ENCODE data around the gene KCNK4.

DNA sequence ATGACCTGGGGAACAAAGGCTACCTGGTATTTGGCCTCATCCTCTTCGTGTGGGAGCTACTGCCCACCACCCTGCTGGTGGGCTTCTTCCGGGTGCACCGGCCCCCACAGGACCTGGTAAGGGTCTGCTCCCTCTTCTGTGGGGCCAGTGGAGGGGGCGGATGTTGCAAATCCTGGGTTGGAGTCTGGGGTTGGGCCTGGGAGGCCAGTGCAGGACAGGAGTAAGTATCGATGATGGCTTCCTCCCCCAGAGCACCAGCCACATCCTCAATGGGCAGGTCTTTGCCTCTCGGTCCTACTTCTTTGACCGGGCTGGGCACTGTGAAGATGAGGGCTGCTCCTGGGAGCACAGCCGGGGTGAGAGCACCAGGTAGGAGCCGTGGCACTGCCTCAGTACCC, 2.8 kb upstream of the KCNK4 start:
- TF ChIP-seq SIN3A (IDR thresholded peaks at IDR 0.05; ENCODE audit: borderline replicate concordance, low read depth, low read length) (no peak), ZNF274 (CRISPR knock-in tag; IDR thresholded peaks at IDR 0.05) (no peak), CHD4 (IDR thresholded peaks at IDR 0.05; ENCODE audit: borderline replicate concordance, low read length) (no peak), PCBP1 (IDR thresholded peaks at IDR 0.05; ENCODE audit: borderline replicate concordance, low read depth, low read length) (no peak), RAD51 (IDR thresholded peaks at IDR 0.05; ENCODE audit: borderline replicate concordance) (no peak), POLR2A (IDR thresholded peaks at IDR 0.05; ENCODE audit: insufficient read depth in 1 of 2, low read depth in 2 of 2, low read length in 2 of 2) (no peak), GLI4 (CRISPR knock-in tag; IDR thresholded peaks at IDR 0.05; ENCODE audit: borderline replicate concordance) (no peak), KDM5B (CRISPR knock-in tag; IDR thresholded peaks at IDR 0.05; ENCODE audit: borderline replicate concordance) (no peak), MED13 (CRISPR knock-in tag; IDR thresholded peaks at IDR 0.05) (no peak), IKZF1 (IDR thresholded peaks at IDR 0.05) (no peak), JUND (CRISPR knock-in tag; IDR thresholded peaks at IDR 0.05) (no peak), THAP8 (CRISPR knock-in tag; IDR thresholded peaks at IDR 0.05; ENCODE audit: borderline replicate concordance) (no peak)

Measured in HepG2 (cell line).